Left lung (tissue), 10 donors: ENCODE measurements around the gene DDX24. TPM values are rescaled to one million over a fixed set of nuclear protein-coding genes. Genes with fewer than 3 reads are reported as not detected.

Experiments
- ATAC-seq: fragments of 200-7000 bp; cut with Tn5 transposase; one replicate; pipeline ENCODE4 v1.9.1; 2020; ENCODE audit warnings: moderate library complexity
- DNase-seq, 4 donors: peaks; one replicate each; pipeline ENCODE4 v3.0.0-alpha.2; 2013 to 2020
- H3K27ac ChIP-seq, 2 donors: fragments of 200-600 bp; sonication (generic) in 1 of 2; one replicate each; pipeline versions ENCODE4 v1.5.0 to v1.8.0; 2020 to 2021
- H3K27me3 ChIP-seq, 2 donors: fragments of 200-600 bp; sonication (generic) in 1 of 2; one replicate each; pipeline versions ENCODE4 v1.5.0 to v1.8.0; 2020 to 2021
- H3K36me3 ChIP-seq, 2 donors: fragments of 200-600 bp; sonication (generic) in 1 of 2; one replicate each; pipeline versions ENCODE4 v1.5.0 to v1.8.0; 2020 to 2021
- H3K4me1 ChIP-seq, 2 donors: fragments of 200-600 bp; one replicate each; pipeline ENCODE4 v1.8.0; 2021
- H3K4me3 ChIP-seq, 2 donors: fragments of 200-600 bp; sonication (generic) in 1 of 2; one replicate each; pipeline versions ENCODE4 v1.5.0 to v1.8.0; 2020 to 2021; ENCODE audit warnings: mild to moderate bottlenecking in 1 of 2
- H3K9me3 ChIP-seq, 2 donors: fragments of 200-600 bp; sonication (generic) in 1 of 2; one replicate each; pipeline versions ENCODE4 v1.5.0 to v1.8.0; 2020 to 2021
- intact Hi-C, 2 donors: fragments of 100-400 bp; cut with DNase I; formaldehyde crosslinking; loops; one replicate each; pipeline versions ENCODE4 v1.11.2 to v1.14.2; 2022
- polyA plus RNA-seq, 6 donors: library from polyadenylated mRNA; unstranded; fragments of 120-200 nt; gene quantifications; one replicate each; pipeline ENCODE4 v1.2.1, GENCODE V29; 2013; ENCODE audit not compliant: insufficient read length in 6 of 6
- total RNA-seq, 2 donors: library from RNA; stranded (reverse); fragmentation: NEBNext Ultra II Directional; extraction: Animal tissue kit (Norgen Biotek cat#: 25700); gene quantifications; one replicate each; pipeline ENCODE4 v1.2.1, GENCODE V29; 2021
- TF ChIP-seq, protein P1 (sequence below), 2 donors: fragments of 200-600 bp; sonication (generic) in 1 of 2; IDR thresholded peaks; one replicate each; pipeline versions ENCODE4 v1.5.0 to v1.8.0; 2021; ENCODE audit warnings: antibody characterized with exemption in 2 of 2
- donor health status: DM: no; HTN: yes; CAD: no.
- donor health status: DM: no; HTN: no; CAD: no.

Gene DDX24
- total and polyA plus RNA-seq, 8 donors: 127 to 148 (median 139) TPM

DNA sequence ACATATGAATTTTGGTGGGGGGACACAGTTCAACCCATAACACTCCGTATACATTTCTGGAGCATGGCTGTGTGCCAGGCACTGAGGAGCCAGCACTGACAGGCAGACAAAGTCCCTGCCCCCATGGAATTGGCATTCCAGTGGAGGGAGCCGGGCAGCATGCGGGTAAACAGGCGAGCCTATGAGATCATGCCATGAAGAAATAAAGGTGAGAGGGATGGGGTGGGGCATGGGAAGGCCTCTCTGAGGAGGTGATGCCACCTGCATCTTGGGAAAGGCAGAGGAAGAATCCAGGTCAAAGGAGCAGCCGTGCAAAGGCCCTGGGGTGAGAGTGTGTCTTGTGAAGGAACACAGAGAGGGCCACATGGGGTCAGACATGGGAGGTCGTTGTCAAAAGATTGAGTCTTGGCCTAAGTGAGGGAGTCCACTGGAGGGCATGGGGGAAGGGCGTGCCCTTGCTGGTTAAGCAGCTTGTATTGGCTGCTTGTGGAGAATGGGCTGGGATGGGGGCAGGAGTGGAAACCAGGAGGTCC, 51.3 kb downstream of the DDX24 start:
- TF ChIP-seq, protein P1, sequence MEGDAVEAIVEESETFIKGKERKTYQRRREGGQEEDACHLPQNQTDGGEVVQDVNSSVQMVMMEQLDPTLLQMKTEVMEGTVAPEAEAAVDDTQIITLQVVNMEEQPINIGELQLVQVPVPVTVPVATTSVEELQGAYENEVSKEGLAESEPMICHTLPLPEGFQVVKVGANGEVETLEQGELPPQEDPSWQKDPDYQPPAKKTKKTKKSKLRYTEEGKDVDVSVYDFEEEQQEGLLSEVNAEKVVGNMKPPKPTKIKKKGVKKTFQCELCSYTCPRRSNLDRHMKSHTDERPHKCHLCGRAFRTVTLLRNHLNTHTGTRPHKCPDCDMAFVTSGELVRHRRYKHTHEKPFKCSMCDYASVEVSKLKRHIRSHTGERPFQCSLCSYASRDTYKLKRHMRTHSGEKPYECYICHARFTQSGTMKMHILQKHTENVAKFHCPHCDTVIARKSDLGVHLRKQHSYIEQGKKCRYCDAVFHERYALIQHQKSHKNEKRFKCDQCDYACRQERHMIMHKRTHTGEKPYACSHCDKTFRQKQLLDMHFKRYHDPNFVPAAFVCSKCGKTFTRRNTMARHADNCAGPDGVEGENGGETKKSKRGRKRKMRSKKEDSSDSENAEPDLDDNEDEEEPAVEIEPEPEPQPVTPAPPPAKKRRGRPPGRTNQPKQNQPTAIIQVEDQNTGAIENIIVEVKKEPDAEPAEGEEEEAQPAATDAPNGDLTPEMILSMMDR (IDR thresholded peaks at IDR 0.05): no peak
- Histone ChIP-seq H3K27me3 (no peaks in the 10 kb centered on the region), H3K27ac (no peak overlapping the region), H3K4me1 (peaks cover 5 to 23% of the 10 kb centered on the region in 2 donors), H3K4me3 (no peak overlapping the region), H3K36me3 (no peaks in the 10 kb centered on the region), H3K9me3 (no peaks in the 10 kb centered on the region)
- DNase-seq (no peak), ATAC-seq (no peak)
- intact Hi-C loops: loop anchor here in 1 of 2 donors (5.0 kb wide), 1 partner anchor 108 kb away; no protein-coding TSS in a partner anchor

DNA sequence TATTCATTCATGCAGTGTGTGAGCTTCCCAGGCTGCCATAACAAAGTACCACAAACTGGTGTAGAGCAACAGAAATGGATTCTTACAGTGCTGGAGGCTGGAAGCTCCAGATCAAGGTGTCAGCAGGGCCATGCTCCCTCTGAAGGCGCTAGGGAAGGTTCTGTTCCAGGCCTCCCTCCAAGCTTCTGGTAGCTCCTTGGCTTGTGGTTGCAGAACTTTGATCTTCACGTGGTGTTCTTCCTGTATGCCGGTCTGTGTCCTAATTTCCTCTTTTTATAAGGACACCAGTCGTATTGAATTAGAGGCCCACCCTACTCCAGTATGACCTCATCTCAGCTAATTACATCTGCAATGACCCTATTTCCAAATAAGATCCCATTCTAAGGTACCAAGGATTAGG, 51.7 kb downstream of the DDX24 start:
- H3K36me3 ChIP-seq: no peaks in the 10 kb centered on the region
- peaks cover 5 to 23% of the 10 kb centered on the region in 2 donors for H3K4me1 ChIP-seq
- no peaks in the 10 kb centered on the region for H3K9me3 ChIP-seq
- H3K27me3 ChIP-seq: no peaks in the 10 kb centered on the region
- no peak overlapping the region for H3K27ac ChIP-seq
- TF ChIP-seq, protein P1 (IDR thresholded peaks at IDR 0.05): no peak
- DNase-seq (no peak), ATAC-seq (no peak)
- intact Hi-C loops: no loop called here
- no peak overlapping the region for H3K4me3 ChIP-seq

DNA sequence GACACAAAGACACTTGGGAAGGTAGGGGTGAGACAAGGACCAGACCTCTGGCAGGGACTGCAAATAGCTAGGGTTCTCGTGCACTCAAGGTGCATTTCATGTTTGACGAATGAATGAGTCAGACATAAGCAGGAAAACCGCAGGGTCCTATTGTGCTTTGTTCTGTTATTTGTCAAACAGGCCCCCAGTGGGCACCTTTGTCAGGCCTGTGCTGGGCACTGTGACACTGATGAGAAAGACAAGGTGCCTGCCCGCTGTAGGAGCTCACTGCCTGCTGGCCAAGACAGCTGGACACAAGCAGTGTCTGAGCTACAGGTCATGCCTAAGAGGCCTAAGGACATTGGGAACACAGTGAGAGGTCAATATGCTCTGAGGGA, 52.6 kb downstream of the DDX24 start:
- DNase-seq (no peak), ATAC-seq (no peak)
- no peak overlapping the region for H3K4me3 ChIP-seq
- no peaks in the 10 kb centered on the region for H3K27me3 ChIP-seq
- H3K9me3 ChIP-seq: no peaks in the 10 kb centered on the region
- H3K27ac ChIP-seq: no peak overlapping the region
- peaks cover 5 to 23% of the 10 kb centered on the region in 2 donors for H3K4me1 ChIP-seq
- intact Hi-C loops: no loop called here
- TF ChIP-seq, protein P1 (IDR thresholded peaks at IDR 0.05): no peak
- H3K36me3 ChIP-seq: no peaks in the 10 kb centered on the region

DNA sequence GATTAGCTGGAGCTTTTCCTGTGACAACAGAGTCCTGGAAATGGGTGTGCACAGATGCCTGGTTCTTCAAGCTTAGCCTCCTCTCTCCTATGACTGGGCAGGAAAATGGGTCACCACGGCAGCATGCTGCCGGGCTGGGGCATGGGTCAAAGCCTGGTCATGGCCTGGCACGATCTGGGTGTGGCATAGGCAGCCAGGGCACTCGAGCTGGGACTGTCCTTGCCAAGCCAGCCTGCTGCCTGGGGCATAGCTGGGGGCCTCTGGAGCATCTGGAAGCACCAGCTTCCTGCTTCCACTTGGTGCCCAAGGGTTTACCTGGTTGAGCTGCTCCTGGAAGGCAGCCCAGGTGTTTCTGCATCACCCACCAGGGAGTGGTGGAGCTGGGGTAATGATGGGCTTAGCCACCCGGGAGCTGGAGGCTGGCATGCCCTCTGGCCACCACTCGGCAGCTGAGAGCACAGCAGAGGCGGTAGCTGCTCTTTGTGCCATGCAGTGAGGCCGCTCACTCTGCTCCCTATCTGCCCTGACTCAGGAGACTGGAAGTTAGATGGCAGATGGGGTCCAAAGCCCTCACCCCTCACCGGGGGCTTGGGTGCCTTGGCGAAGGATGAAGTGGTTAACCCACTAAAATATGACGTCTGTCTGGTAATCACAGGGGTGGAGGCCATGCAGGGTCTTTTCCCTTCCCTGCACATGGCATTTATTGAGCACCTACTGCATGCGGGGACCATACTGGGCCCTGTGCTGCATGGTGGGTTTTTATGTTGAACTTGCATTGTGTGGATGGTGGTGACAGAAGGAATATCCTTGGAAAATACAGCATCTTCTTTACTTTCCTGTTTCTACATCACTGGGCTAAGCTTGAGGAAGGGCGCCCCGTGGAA, 53.2 kb downstream of the DDX24 start:
- DNase-seq (peak in 1 of 4 donors; percentile 77), ATAC-seq (no peak)
- Histone ChIP-seq H3K4me1 (peaks cover 5 to 23% of the 10 kb centered on the region in 2 donors), H3K36me3 (no peaks in the 10 kb centered on the region), H3K27ac (no peak overlapping the region), H3K9me3 (no peaks in the 10 kb centered on the region), H3K27me3 (no peaks in the 10 kb centered on the region), H3K4me3 (no peak overlapping the region)
- intact Hi-C loops: no loop called here
- TF ChIP-seq, protein P1 (IDR thresholded peaks at IDR 0.05): no peak

DNA sequence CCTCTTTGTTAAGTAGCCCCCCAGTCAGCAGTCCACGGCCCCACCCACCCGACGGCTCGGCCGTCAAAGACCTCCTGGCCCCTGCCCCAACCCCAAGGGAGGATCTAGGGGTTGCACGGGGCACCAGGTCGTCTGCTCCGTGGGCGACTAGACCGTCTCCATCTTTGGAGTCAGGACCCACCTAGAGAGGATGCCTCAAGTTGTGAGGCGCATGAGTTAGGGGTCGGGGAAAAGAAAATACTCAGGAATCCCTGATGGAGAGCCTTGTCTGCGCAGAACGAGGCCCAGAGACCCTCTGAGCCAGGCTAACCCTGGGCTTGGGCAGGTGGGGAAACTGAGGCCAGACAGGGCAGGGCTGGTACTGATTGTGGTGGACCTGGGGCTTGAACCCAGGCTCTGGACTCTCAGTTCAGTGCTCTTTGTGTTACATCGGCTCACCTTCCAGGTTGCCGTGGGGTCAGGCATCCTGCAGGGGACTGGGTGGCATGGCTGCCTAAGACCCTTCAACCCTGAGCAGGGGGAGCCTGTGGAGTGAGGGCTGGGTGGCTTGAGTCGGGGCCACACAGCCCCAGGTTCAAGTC, 54.0 kb downstream of the DDX24 start:
- no peak overlapping the region for H3K27ac ChIP-seq
- H3K36me3 ChIP-seq: no peaks in the 10 kb centered on the region
- H3K27me3 ChIP-seq: no peaks in the 10 kb centered on the region
- peak overlapping the region; percentile 68 to 69 for H3K4me3 ChIP-seq
- intact Hi-C loops: no loop called here
- TF ChIP-seq, protein P1 (IDR thresholded peaks at IDR 0.05): no peak
- DNase-seq (no peak), ATAC-seq (no peak)
- H3K9me3 ChIP-seq: no peaks in the 10 kb centered on the region
- H3K4me1 ChIP-seq: peaks cover 5 to 23% of the 10 kb centered on the region in 2 donors
